ENCODE results near the gene RAB43.
"Not testable (repeated sequence)": the region's sequence is repeated elsewhere in the genome, so short reads cannot be mapped to it uniquely, and the experiment has no call there.

Gene RAB43

DNA sequence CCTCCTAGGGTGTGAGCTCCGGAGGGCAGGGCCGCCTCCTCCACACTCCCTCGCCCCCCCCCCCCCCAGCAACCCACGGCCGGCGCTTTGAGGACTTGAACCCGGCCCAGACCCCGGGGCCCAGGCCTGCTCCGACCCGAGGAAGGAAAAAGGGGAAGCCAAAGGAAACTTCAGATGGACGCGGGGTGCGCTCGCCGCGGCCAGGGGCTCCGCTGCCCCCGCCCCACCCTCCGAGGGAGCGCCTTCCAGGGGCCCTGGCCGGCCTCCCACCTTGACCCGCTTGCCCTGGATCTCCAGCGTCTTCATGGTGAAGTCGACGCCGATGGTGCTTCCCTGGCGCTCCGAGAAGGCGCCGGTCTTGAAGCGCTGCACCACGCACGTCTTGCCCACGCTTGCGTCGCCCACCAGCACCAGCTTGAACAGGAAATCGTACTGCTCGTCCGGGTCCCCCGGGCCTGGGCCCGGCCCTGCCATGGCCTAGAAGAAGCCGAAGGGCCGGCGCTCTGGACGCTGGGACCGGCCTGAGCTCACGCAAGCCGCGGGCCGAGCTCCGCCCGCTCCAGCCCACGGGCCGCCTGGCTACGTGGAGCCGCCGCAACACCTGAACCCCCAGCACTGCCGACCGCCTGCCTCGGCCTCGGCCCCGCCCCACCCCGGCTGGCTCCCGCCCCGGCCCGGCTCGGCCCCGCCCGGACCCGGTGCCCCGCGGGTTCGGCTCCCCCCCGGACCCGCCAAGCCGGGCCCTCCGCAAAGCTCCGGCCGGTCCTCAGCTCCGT, 400 bp downstream of the RAB43 start:
- peak in 1 of 2 donors; percentile 31 for DNase-seq

DNA sequence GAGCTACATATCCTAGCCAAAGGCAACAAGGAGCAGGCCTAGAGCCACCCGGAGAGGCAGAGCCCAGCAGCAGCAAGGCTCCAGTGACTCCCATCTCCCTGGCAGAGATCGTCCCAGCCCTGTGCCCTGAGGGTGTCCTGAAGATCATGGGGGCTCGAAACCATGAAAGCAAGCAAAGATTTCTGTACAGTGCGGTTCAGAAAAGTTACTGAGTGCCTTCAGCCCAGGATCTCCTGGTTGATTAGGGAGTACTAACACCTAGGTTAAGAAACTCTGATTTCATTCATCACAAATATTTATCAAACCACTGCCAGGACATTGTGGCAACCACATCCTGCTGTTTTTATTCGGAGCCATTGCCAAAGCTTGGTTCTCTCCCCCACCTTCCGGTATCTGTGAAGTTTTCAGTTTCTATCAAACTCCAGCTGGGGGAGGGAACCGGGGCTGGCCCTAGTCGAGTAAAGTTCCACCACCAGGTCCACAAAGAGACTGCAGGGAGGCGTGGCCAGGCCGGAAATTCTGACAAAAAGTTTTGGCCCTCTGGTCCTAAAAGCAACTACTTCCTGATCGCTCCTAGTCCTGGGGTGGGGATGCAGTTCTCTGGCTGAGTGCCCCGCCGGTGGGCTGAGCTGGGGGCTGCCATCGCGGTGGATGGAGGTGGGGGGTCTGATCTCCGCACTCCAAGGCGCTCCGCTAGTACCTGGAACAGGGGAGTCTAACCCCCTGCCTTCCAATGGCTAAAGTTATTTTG, 1.2 kb downstream of the RAB43 start:
- DNase-seq: peak; percentile 92 to 95

DNA sequence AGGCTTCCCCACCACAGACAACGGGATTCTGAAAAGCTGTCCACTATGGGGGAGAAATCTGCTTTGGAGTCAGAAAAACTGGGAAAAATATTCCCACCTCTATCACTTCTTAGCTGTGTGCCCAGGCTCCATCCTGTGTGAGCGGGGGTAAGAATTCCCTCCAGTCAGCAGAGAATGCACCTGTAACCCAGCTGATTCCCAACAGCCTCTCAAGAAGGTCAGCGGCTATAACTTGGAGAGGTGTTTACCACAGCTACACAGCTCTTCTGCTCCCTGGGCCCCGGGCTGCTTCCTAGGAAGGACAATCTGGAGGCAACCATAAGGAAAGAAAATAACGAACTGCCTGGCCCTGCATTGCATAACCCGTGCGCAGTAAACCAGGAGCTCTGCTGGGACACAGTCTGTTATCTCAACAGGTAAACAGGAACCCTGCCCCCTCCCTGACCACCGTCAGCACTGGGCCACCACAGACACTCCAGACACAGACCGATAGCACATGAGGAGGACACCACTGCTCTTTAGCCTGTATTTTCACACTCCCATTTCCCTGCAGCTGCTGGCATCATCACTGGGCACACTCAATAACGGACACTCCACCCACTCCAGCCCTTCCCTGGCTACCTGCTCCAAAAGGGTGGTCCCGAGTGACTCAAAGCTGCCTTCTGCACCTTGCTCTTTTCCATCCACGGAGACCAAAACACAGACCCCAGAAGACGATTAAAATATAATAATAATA, 2.1 kb downstream of the RAB43 start:
- peak in 1 of 2 donors; percentile 26 for DNase-seq

DNA sequence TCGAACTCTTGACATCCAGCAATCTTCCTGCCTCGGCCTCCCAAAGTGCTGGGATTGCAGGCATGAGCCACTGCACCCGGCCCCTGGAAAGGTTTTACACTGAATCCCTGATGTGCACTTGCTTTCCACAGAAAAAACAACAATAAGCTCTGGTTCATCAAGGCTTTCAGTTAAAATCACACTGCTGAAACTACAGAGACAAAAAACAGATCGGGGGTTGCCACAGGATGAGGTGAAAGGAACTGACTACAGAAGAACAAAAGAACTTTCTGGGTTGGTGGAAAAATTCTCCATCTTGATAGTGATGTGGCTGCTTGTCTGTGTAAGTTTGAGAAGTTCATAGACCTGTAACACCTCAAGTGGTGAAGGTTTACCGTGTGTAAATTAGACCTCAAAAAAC, 2.9 kb downstream of the RAB43 start:
- peak; percentile 54 to 88 for DNase-seq

DNA sequence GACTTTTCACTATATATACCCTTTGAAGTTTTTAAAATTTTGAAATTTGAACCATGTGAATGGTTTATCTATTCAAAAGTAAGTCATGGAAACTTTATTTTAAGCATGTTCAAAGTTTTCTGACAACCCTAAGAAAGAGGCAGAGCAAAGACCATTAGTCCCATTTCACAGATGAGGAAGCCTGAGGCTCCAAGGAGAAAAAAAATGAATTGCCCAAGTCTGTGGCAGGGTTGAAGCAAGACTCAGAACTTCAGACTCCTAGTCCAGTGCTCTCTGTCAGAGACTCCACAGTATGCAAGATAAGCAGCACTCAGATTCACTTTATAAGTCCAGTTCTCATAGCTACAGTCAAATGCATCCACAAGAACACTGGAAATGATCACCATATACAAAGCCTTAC, 4.5 kb downstream of the RAB43 start:
- DNase-seq: no peak

DNA sequence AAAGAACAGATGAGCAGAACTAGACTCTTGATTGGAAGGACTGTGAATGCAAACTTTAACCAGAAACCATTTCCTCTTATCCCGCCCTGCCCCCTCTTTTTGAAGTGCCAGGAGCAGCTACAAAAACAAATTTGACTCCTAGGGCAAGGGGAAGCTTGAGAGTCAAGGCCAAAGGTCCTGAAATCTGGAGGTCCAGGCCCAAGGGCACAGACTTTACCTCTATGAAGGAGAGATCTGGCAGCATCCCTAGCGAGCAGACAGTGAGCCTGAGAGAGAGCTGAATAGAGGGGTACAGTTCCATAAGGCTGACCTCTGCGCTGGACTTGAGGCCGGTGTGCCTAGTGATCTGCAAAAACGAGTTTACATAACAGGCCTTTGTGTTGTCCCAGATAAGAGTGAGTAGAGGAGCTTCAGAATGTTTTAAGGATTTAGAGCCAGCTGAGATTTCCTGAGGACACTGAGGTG, 5.1 kb downstream of the RAB43 start:
- DNase-seq: peak in 1 of 2 donors; percentile 34

DNA sequence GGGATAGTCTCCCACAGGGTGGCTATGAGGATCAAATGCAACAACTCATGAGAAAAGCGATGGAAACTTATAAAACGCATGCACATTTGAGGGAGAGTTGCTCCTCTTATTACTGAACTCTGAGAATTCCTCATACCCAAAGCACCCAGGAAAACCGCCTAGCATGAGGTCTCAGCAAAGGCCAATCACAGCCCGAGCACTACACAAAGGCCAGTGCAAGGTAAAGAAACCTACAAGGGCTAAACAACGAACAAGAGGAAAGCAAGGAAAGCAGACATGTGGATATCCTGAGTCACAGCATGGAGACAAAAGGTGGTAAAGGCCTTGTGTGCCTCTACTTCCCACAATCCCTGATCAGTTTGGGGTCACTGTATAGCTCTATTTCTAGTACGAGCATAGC, 7.1 kb downstream of the RAB43 start:
- no peak for DNase-seq

DNA sequence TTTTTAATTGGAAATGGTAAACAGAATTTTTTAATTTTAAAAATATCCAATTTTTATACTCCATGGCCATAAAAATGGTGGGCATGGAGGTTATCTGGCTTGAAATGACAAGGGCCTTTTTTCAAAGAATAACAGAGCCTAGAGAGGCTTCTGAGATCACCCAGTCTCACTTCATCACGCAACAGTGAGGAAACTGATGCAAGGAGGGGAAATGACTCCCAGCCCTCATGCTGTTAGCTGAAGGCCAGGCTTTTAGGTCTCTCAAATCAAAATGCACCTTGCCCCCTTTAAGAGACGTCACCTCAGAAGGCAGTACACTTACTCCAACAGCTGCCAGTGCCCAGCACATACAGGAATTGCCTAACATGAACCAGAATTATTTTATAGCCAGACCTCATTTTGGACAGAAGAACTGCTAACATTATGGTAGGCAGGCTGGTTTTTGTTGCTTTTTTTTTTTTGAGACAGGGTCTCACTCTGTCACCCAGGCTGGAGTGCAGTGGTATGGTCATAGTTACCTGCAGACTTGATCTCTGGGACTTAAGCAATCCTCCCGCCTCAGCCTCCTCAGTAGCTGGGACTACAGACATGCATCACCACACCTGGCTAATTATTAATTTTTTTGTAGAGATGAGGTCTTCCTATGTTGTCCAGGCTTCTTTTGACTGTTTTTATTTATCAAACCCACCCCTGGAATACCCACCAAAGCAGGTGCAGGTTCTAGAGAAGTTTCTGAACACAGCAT, 9.1 kb downstream of the RAB43 start:
- DNase-seq: no peak

DNA sequence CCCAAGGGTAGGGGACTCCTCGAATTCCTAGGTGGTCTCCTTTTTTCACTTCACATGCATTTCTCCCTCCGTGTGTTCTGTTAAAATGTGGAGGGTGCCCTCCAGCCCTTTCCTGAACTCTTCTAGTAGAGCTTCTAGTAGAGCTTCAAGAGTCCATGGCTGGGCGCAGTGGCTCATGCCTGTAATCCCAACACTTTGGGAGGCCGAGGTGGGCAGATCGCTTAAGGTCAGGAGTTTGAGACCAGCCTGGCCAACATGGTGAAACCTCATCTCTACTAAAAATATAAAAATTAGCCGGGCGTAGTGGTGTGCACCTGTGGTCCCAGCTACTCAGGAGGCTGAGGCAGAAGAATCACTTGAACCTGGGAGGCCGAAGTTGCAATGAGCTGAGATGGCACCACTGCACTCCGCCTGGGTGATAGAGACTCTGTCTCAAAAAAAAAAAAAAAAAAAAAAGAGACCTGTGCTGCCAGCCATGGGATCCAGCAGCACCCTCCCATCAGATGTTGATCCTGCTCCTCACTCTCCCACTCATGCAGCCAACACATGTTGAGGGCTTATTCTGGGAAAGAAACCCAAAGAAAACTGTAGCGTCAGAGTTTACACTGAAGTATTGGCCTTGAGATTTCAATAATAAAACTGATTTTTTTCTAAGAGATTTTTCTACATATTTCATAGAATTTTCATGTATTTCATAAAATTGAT, 10.4 kb downstream of the RAB43 start:
- not testable (repeated sequence) for DNase-seq

DNA sequence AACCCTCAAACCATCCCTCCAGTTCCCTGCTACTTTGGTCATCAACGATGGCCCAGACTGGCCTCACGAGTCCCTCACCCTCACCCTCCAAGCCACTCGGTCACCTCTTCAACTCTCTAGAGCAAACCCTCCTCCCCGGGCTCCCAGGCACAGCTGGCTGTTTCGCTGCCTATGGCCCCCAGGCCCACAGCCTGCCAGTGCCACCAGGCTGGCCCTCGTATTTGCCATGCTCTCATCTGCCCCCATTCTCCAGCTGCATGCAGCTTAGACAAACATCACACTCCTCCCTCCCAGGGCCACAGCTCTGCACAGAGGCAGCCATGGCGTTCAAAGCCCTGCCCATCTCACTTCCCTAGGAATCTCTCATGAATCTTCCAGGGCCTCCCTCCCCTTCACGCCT, 13.8 kb downstream of the RAB43 start:
- DNase-seq: no peak

DNA sequence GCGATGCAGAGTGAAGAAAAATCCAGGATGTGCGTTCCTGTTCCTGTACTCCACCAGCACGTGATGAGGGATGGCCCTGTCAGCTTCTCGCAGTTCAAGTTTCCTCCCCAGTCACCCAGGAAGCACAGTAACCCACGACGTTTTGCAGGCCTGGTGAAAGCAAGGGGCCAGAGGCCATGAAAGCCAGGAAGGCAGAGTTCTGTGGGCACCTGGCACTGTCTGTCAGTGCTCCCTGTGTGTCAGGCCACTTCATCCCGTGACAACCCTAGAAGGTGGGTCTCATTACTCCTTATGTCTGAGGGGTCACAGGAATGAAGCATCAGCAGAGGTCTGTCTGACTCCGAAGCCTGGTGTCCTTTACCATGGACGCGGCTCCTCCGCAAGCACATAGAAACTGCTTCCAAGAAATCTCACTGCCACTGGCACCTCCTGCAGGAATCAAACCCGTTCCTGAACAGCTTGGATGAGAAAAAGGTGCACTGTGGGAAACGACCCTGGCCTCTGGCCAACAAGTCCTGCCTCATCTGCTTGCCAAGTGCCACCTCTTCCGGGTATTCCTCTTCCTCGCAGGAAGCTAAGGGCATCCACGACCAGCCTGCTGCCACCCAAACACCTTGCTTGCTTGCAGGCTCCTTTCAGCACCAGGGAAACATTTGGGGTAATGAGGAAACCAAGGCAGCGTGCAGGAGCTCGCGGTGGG, 14.6 kb downstream of the RAB43 start:
- no peak for DNase-seq

DNA sequence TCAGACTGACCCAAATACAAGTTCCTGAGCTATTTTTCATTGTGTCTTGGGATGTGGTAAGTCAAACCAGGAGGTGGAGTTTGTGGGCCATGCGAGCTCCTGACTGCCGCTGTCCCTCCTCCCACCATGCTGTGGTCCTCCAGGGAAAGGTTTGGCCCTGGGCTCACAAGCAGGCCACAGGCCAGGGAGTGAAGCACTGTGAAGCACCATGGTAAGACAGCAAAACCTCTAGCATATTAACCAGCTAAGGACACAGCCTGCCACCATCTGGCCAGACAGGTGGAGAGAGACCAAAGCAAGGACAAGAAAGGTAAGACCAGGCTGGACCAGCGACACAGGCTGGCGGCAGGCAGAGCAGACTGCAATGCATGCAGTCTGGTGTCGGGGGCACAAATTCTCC, 15.3 kb downstream of the RAB43 start:
- no peak for DNase-seq

DNA sequence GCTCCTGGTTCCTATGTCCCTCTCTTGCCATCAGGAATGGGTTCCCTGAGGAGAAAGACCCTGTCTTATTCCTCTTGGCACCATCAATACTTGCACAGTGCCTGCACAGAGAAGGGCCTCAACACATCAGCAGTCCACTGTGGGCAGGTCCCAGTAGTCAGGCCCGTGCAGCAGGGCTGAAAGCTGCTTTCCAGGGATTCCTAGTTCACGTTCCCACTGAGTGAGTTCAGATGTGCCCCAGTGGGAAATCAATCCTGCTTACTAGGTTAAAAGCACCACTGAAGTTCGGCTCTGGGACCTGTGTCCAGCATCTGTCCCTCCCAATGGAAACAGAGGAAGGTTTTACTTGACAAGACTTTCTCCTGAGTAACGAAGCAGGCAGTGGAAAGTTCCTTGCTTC, 15.7 kb downstream of the RAB43 start:
- no peak for DNase-seq

DNA sequence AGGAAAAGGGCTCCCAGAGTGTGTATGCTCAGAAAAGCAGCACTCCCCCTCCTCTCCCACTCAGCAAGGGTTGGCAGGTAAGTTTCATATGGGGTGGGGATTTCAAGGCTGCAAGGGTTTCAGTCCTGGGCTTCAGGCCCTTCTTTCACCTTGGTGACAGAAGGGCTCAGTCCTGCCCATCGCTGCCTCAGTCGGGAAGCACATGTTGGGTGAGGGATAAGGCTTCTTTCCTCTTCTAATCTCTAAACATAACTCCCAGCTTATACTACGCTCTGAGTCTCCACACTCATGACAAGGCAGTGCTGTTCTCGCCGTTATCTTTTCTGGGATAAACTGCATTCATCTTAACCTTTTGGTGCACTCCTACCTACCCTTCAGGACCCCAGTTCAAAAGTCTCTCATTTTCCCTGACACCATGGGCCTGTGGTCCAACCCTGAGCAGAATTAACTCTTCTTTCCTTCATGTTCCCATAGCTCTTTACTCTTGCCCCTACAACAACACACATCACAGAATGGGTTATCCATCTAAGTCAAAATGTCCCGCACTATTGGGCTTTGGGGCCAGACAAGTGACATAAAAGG, 17.0 kb downstream of the RAB43 start:
- DNase-seq: no peak

DNA sequence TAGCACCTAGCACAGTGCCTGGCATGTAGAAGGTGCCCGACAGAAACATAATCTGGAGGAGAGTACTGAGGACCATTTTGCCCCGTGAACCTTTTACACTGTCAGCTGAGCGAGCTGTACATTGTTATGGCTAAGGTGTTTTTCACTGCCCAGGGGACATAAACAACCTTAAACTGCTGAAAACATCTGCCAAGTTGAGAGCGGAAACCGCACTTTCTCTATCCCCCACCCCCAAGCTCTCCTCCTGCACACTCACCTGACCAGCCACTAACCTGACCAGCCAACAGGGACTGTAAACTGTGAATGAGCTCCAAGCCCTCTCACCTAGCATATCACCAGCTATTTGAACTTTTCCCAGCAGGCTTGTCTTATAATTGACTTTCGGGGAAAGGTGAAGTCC, 17.6 kb downstream of the RAB43 start:
- DNase-seq: no peak

DNA sequence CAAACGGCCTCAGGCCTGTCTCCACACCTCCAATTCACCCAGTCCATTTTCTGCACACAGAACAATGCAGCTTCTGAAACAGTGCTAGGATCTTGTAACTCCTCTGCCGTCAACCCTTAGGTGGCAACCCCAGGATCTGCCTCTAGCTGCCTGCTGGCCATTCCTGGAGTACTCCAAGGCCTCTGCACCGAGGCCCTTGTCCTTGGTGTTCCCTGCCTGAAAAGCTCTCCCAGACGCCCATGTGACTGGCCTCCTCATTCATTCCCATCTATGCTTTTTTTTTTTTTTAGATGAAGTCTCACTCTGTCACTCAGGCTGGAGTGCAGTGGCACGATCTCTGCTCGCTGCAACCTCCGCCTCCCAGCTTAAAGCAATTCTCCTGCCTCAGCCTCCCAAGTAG, 18.3 kb downstream of the RAB43 start:
- DNase-seq: no peak

DNA sequence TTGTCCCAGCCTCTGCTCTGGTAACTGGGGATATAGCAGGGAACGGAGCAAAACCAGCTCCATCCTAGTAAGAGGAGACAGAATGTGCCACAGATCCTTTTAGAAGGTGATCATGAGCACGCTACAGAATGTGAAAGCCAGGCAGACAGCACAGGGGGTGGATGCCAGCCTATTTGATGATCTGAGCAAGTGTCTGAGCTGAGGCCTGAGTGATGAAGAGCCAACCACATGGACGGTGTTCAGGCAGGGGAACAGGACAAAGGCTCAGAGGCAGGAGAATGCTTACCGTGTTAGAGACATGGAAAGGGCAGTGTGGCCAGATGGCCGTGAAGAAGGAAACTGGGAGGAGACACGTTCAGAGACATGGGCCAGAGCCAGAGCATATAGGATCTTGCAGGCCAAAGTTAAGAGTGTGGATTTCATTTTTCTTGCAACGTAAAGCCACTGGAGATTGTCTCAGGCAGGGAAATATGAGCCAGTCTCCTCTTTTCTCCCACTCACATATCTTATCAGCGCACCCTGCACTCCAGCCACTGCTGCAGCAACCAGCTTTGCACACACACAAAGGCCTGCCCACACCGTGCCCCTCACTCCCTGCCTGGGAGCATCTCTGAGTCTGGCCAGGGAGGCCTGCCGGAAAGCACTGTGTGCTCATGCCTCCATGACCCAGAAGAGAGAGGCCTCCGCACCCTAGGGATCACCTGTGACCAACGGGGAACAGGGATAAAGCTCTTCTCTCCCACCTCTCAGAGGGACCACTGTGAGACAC, 20.1 kb downstream of the RAB43 start:
- DNase-seq: no peak

DNA sequence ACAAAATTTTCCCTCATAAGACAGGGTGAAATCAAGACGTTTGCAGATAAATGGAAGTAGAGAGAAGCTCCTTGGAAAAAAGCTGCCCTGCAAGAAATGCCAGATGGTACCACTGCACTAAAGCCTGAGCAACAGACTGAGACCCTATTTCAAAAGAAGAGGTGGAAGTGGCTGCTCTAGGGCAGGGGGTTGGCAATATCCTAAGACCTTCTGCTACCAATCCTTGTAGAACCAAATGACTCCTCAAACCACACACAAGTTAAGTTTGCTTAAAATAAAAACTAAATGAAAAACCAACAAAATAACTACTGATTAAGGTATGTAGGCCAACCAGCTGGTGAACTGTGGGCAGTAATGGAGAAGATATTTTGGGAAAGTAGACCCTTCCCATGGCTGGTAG, 21.3 kb downstream of the RAB43 start:
- DNase-seq: no peak

DNA sequence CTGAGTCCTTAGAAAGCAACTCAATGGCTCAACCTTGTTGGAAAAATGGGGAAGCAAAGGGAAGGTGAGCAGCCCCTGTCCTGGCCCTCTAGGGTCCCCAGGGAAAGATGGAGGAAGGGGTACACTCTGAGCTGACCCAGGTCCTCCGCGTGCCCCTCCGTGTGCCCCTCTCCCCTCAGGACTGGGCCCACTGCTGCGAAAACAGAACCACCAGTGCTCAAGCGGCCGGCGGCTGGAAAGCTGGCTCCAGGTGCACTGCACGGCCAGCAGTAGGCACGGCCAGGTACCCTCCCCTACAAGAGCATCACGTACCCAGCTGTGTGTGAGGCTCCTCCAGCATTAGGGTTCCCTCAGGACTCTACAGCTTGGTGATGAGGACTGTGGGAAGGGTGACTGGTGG, 26.3 kb downstream of the RAB43 start:
- DNase-seq: no peak

DNA sequence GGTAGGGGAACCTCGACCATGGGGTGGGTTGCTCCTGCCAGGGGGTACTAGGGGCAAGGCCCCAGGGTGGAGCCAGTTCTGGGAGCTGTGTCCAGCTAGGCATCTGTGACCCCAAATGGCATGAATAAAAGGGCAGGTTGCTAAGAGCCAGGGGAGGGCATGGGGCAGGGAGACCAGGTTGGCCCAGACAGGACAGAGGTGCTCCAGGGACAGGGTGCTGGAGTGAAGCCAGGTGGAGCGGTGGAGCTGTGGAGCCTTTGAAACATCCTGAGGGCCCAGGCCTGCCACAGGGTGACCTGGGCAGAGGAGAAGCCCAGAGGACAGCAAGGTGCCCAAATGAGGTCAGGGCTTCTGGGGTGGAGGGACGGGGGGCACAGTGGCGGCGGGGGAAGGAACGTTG, 33.3 kb downstream of the RAB43 start:
- not testable (repeated sequence) for DNase-seq

Measured in CD4-positive, alpha-beta T cell treated with Interleukin-4 for 1 hour (primary cell).